A673 (cell line): ENCODE data around the gene WFS1. TPM values are rescaled to one million over a fixed set of nuclear protein-coding genes. Genes with fewer than 3 reads are reported as not detected.

ENCODE experiments used
- BruUV-seq: library from RNA; stranded (reverse); fragments of 400-500 nt; replicated peaks from 2 replicates; lab custom pipeline; 2021; lab: Mats Ljungman, UMichigan
- CTCF ChIA-PET: fragments of 300-600 bp; sonication (Branson Sonifier 250); formaldehyde crosslinking; loops from one replicate; lab custom pipeline; 2022; ENCODE audit warnings: antibody characterized with exemption; lab: Charles Lee
- POLR2A ChIA-PET: fragments of 300-600 bp; sonication (Branson Sonifier 250); formaldehyde crosslinking; loops from one replicate; lab custom pipeline; 2022; ENCODE audit warnings: antibody characterized with exemption; ENCODE audit not compliant: low non-redundant PET; lab: Charles Lee
- DNase-seq: peaks from one replicate; pipeline ENCODE4 v3.0.0-alpha.2; 2015; ENCODE audit warnings: low spot score
- H3K27ac ChIP-seq: fragments of 200-600 bp; sonication (generic); 2 replicates; pipeline ENCODE4 v1.5.1; 2016; ENCODE audit warnings: mixed run types, low read depth, mild to moderate bottlenecking, mixed read lengths, antibody characterized with exemption, low read length; ENCODE audit not compliant: poor library complexity, severe bottlenecking
- H3K27me3 ChIP-seq: fragments of 200-600 bp; sonication (generic); replicated peaks from 2 replicates; pipeline ENCODE4 v1.6.1; 2017; ENCODE audit warnings: mixed run types, low read depth, mild to moderate bottlenecking, mixed read lengths, antibody characterized with exemption, low read length; ENCODE audit not compliant: insufficient read depth, poor library complexity
- H3K36me3 ChIP-seq: fragments of 200-600 bp; sonication (generic); 2 replicates; pipeline ENCODE4 v1.6.1; 2016; ENCODE audit warnings: mixed run types, mild to moderate bottlenecking, mixed read lengths, antibody characterized with exemption, low read length; ENCODE audit not compliant: insufficient read depth, poor library complexity, severe bottlenecking
- H3K4me1 ChIP-seq: fragments of 200-600 bp; sonication (generic); 2 replicates; pipeline ENCODE4 v1.6.1; 2017; ENCODE audit warnings: mixed run types, mild to moderate bottlenecking, mixed read lengths, antibody characterized with exemption, low read length; ENCODE audit not compliant: insufficient read depth, poor library complexity, severe bottlenecking
- H3K4me3 ChIP-seq: fragments of 200-600 bp; sonication (generic); 2 replicates; pipeline ENCODE4 v1.5.1; 2016; ENCODE audit warnings: low read depth, mixed run types, mild to moderate bottlenecking, mixed read lengths, low read length; ENCODE audit not compliant: poor library complexity, severe bottlenecking
- H3K9me3 ChIP-seq: fragments of 200-600 bp; sonication (generic); 2 replicates; pipeline ENCODE4 v1.6.1; 2016; ENCODE audit warnings: mixed run types, low read depth, mild to moderate bottlenecking, mixed read lengths, antibody characterized with exemption, low read length; ENCODE audit not compliant: poor library complexity, severe bottlenecking
- EZH2 ChIP-seq: fragments of 200-600 bp; sonication (generic); IDR thresholded peaks from 2 replicates; pipeline ENCODE4 v1.6.1; 2017; ENCODE audit warnings: borderline replicate concordance, low read depth, mild to moderate bottlenecking, mixed read lengths, antibody characterized with exemption, low read length; ENCODE audit not compliant: poor library complexity, severe bottlenecking
- intact Hi-C: fragments of 100-400 bp; cut with micrococcal nuclease; formaldehyde crosslinking; loops from one replicate; pipeline ENCODE4 v1.10.0; 2022; ENCODE audit not compliant: unreplicated experiment
- total RNA-seq: library from RNA; stranded (reverse); gene quantifications from 2 replicates; pipeline ENCODE4 v1.2.3, GENCODE V29; 2021
- TF ChIP-seq, protein P1 (sequence below): fragments of 300-800, 200-600 bp; sonication (generic); conservative IDR thresholded peaks from 2 replicates; pipeline ENCODE4 v1.5.1; 2017; ENCODE audit warnings: low read depth, mild to moderate bottlenecking, antibody characterized with exemption, low read length, moderate library complexity, mixed read lengths

WFS1 gene
- total RNA-seq, 1 experiment from 2014 or later, result 14.0 TPM

DNA sequence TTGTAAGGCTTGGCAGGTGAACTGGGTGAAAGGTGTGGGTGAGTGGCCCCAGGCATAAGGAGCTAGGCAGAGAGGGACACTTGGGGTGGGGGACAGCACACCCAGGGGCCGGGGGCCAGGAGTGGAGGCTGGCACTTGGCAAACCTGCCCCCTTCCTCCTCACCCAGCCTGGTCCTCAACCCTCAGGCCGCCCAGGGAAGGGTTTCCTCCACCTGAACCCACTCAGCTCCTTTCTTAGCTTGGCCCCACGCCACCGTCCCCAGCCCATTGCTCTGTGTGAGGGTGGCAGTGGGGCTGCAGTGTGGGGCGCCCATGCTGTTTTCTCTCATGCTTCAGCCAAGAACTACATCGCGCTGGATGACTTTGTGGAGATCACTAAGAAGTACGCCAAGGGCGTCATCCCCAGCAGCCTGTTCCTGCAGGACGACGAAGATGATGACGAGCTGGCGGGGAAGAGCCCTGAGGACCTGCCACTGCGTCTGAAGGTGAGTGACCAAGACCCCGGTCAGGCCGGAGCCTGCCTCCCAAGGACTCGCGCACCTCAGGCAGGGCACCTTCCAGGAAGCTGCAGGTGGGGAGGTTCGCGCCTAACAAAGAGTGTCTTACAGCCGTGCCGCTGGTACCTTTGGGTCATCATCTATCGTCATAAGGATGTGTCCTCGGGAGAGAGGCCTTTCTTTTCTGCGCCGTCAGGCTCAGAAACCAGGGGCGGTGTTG, 25.2 kb downstream of the WFS1 start:
- H3K4me3 ChIP-seq, result no peak overlapping the region

DNA sequence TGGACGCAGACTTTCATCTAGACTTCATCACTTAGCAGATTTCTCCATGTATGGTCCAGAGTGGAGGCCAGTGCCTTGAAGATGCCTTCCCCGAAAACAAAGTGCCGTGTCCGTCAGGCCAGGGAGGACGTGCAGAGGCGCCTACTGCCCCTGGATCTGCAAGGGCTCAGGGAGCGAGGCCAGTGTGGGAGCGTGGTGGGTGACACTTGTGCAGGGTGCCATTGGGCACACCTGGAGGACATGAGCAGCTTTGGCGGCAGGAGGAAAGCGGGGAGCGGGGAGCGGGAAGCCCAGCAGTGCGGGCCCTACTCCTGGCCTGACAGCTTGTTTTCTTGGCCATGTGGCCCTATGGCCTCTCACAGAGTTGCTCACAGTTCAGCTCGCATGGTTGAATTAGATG, 25.8 kb downstream of the WFS1 start:
- H3K4me3 ChIP-seq, result no peak overlapping the region
- DNase-seq, result no peak
- CTCF ChIA-PET, result no interaction called here
- no peak for TF ChIP-seq EZH2
- TF ChIP-seq, protein P1, sequence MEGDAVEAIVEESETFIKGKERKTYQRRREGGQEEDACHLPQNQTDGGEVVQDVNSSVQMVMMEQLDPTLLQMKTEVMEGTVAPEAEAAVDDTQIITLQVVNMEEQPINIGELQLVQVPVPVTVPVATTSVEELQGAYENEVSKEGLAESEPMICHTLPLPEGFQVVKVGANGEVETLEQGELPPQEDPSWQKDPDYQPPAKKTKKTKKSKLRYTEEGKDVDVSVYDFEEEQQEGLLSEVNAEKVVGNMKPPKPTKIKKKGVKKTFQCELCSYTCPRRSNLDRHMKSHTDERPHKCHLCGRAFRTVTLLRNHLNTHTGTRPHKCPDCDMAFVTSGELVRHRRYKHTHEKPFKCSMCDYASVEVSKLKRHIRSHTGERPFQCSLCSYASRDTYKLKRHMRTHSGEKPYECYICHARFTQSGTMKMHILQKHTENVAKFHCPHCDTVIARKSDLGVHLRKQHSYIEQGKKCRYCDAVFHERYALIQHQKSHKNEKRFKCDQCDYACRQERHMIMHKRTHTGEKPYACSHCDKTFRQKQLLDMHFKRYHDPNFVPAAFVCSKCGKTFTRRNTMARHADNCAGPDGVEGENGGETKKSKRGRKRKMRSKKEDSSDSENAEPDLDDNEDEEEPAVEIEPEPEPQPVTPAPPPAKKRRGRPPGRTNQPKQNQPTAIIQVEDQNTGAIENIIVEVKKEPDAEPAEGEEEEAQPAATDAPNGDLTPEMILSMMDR, result no peak
- POLR2A ChIA-PET, result no interaction called here
- H3K27ac ChIP-seq, result no peak overlapping the region
- no peaks in the 10 kb centered on the region for H3K4me1 ChIP-seq
- no peaks in the 10 kb centered on the region for H3K27me3 ChIP-seq
- H3K9me3 ChIP-seq, result no peaks in the 10 kb centered on the region
- no TSS peak for BruUV-seq
- intact Hi-C loops, result no loop called here
- H3K36me3 ChIP-seq, result no peaks in the 10 kb centered on the region

More for the DNA sequence above, 25.2 kb downstream of the WFS1 start:
- ChIA-PET POLR2A (no interaction called here), CTCF (no interaction called here)
- no peaks in the 10 kb centered on the region for H3K9me3 ChIP-seq
- H3K36me3 ChIP-seq, result no peaks in the 10 kb centered on the region
- DNase-seq, result no peak
- H3K27me3 ChIP-seq, result no peaks in the 10 kb centered on the region
- BruUV-seq, result no TSS peak
- H3K4me1 ChIP-seq, result no peaks in the 10 kb centered on the region
- TF ChIP-seq, protein P1, result no peak
- TF ChIP-seq EZH2, result no peak
- intact Hi-C loops, result no loop called here
- no peak overlapping the region for H3K27ac ChIP-seq

DNA sequence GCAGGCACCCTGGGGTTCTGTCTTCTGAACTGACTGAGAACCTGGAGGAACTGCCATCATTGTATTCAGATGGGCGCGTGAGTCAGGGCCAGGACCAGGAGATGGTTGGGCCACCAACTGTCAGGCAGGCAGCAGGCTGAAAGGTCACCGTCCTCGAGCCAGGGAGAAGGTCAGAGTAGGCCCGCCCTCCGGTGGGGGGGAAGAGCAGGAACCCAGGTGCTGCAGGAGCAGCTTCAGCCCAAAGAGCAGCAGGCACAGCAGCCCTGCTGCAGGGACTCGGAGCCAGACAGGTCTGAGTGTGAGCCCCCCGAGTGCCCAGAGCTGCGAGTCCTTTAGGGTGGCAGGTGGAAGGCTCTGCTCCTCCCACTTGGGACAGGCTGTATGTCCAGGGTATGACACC, 26.4 kb downstream of the WFS1 start:
- CTCF ChIA-PET, result no interaction called here
- no TSS peak for BruUV-seq
- no peaks in the 10 kb centered on the region for H3K36me3 ChIP-seq
- no peak overlapping the region for H3K27ac ChIP-seq
- H3K9me3 ChIP-seq, result no peaks in the 10 kb centered on the region
- H3K27me3 ChIP-seq, result no peaks in the 10 kb centered on the region
- POLR2A ChIA-PET, result no interaction called here
- no peaks in the 10 kb centered on the region for H3K4me1 ChIP-seq
- H3K4me3 ChIP-seq, result no peak overlapping the region
- DNase-seq, result no peak
- TF ChIP-seq EZH2, result no peak
- TF ChIP-seq, protein P1, result no peak
- intact Hi-C loops, result no loop called here
